GM19455 (cell line): ENCODE measurements around the gene RNU6-1.

Source experiments
- ATAC-seq: cut with Tn5 transposase; IDR thresholded peaks from one replicate; pipeline ENCODE4 v1.9.1; 2021; ENCODE audit not compliant: unreplicated experiment

Gene RNU6-1

GRCh38 chr15:67834581-67835296 lies 5.1 kb downstream of the RNU6-1 start:
- no peak for ATAC-seq

DNA sequence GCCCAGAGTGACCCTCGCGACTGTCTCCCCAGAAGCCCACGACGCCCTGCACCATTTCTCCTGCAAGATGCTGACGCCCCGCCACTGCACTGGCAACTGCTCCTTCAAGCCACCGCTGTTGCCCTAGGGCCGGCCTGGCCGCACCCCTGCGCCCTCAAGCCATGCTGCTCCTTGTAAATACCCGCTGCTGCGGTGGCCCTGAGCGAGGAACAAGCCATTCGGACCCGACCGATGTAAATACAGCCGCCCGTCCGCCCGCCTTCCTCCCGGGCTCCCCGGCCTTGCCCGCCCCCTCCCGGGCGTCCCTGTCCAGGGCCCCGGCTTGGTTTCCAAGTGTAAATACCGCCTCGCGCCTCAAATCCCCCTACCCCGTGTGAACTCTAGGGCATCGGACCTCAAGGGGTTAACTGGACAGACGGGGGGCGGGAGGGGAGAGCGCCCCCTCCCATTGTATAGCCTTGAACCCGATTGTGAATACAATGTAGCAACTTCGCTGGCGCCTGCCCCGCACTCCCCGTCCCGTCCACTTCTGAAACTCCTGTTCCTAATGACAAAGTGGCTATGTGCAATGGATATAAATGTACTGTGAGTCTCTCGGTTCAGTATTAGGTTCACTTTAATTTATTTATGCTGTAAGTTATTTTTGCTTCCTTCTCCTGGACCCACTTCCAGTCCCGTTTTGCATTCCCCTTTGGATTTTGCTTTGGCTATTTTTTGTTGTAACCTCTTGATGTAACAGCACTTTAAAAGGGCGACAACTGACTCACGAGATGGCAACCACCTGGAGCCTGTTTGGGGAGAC lies 5.9 kb downstream of the RNU6-1 start:
- no peak for ATAC-seq

GRCh38 chr15:67832897-67833709 lies 6.7 kb downstream of the RNU6-1 start:
- ATAC-seq: no peak

GRCh38 chr15:67832031-67832551 lies 7.8 kb downstream of the RNU6-1 start:
- ATAC-seq: no peak

GRCh38 chr15:67831363-67831762 lies 8.5 kb downstream of the RNU6-1 start:
- no peak for ATAC-seq

- ATAC-seq: no peak
Observed at GRCh38 chr15:67829647-67830504, 10.0 kb downstream of the RNU6-1 start.

GRCh38 chr15:67828969-67829646 lies 10.7 kb downstream of the RNU6-1 start:
- no peak for ATAC-seq

DNA sequence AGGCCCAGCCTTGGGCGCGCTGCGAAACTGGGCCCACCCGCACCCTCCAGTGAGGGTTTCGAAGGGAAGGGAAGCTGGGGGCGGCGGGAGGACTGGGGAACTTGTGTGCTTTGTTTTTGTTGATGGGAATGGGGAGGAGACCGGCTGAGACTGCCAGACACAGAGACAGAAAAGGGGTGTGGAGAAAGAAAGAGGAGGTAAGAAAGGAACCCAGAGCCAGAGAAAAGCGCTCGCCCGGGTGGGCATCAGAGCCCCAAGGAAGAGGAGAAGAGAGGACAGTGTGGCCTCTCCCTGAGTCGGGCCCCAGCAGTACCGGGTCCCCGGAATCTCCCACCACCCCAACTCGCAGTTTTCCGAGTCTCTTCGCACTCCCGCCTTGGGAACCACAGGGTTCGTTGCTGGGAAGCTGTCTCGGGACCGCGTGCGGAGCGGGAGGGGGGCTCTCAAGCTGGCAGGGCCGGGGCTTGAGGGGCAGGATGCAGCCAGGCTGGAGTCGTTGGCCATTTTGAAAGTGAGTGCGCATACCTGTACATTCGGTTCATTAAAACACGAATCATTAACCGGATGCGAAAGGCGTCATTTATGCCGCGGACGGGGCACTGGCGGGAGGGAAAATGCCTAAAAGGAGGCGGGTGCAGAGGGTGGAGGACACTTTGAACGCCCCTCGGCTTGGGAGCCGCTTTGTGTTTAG lies 11.4 kb downstream of the RNU6-1 start:
- ATAC-seq: no peak

DNA sequence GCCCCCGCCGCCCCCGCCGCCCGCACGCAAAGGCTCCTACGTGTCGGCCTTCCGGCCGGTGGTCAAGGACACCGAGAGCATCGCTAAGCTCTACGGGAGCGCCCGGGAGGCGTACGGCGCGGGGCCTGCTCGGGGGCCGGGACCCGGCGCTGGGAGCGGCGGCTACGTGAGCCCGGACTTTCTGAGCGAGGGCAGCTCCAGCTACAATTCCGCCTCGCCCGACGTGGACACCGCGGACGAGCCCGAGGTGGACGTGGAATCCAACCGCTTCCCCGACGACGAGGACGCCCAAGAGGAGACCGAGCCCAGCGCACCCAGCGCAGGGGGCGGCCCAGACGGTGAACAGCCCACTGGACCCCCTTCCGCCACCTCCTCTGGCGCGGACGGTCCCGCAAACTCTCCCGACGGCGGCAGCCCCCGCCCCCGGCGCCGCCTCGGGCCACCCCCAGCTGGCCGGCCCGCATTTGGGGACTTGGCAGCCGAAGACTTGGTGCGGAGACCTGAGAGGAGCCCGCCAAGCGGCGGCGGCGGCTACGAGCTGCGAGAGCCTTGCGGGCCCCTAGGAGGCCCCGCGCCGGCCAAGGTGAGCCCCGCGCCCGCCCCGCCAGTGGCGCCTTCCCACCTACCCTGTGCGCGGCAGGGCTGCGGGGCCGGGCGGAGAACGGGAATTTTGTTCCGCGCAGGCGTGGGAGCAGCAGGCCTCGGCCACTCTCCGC lies 12.1 kb downstream of the RNU6-1 start:
- ATAC-seq: no peak

- no peak for ATAC-seq
Observed at GRCh38 chr15:67826717-67827561, 12.9 kb downstream of the RNU6-1 start.

GRCh38 chr15:67825881-67826716 lies 13.7 kb downstream of the RNU6-1 start:
- no peak for ATAC-seq

- ATAC-seq: no peak
Observed at GRCh38 chr15:67824976-67825880, 14.6 kb downstream of the RNU6-1 start, which contains the start of gene SKOR1. Gene SKOR1, plus strand, starts transcription at chr15:67825509. Its CDS starts 94 bp downstream, at chr15:67825603.

- no peak for ATAC-seq
Observed at GRCh38 chr15:67824197-67824968, 15.5 kb downstream of the RNU6-1 start.

DNA sequence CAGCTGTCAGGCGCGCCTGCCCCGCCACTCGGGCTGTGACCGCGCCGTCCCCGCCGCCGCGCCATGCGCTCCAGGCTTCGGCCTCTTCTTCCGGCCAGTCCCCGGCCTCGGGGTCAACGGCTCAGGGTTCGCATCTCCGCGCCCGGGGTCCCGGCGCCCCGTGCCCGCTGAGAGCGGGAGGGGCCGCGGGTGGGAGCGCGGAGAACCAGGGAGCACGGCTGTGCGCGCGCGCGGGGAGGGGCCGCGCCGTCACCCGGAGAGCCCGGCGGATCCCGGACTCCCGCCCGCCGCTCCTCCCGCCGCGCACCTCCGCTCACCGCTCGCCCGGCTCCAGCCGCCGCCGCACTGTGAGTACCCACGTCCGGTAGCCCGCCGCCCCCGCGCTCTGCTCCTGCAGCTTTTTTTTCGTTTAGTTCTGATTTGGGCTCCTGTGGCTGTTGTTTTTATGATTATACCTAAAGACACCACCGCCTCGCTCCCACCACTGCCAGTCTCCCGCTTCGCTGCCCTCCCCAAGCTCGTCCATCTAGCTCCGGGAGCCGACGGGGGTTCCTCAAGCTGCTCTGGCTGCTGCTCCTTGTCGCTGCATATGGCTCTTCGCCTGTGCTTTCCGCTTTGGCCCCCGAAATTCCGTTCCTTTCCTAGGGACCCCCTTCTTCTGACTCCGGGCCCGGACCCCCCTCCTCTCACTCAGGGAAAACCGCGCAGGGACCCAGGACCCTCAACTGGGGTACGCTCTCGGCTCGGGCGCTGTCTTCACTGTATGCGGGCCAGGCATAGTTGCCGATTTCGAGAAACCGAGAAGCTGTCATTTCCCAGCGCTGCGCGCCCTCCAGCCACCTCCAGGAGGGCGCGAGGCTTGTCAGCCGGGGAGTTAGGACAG lies 16.3 kb downstream of the RNU6-1 start:
- no peak for ATAC-seq
